NCI-H2196 treated with DMSO at 0.1 percent for 48 hours (cell line): Measurements from ENCODE around the gene KCNJ5.

ENCODE experiments used
- DNase-seq: peaks from one replicate; lab custom pipeline; 2025; ENCODE audit not compliant: unreplicated experiment; lab: John Stamatoyannopoulos, UW

Gene KCNJ5

GRCh38 chr11:128927683-128928336, 36.7 kb downstream of the KCNJ5 start:
- DNase-seq = no peak

GRCh38 chr11:128928400-128928799, 37.2 kb downstream of the KCNJ5 start:
- no peak for DNase-seq

- DNase-seq = no peak
These were observed 38.3 kb downstream of the KCNJ5 start for GRCh38 chr11:128929468-128929867.

- DNase-seq = no peak
These were observed 38.8 kb downstream of the KCNJ5 start for GRCh38 chr11:128929991-128930390.

GRCh38 chr11:128931066-128931465, 39.9 kb downstream of the KCNJ5 start:
- no peak for DNase-seq

GRCh38 chr11:128931668-128932067, 40.5 kb downstream of the KCNJ5 start:
- no peak for DNase-seq

- no peak for DNase-seq
These were observed 42.5 kb downstream of the KCNJ5 start for GRCh38 chr11:128933481-128934178.

GRCh38 chr11:128934351-128934750, 43.2 kb downstream of the KCNJ5 start:
- DNase-seq = no peak

- no peak for DNase-seq
These were observed 43.8 kb downstream of the KCNJ5 start for GRCh38 chr11:128934926-128935325.

- DNase-seq = no peak
These were observed 45.6 kb downstream of the KCNJ5 start for GRCh38 chr11:128936606-128937251.

- no peak for DNase-seq
These were observed 46.3 kb downstream of the KCNJ5 start for GRCh38 chr11:128937480-128937879.

- DNase-seq = no peak
These were observed 47.2 kb downstream of the KCNJ5 start for GRCh38 chr11:128938156-128938885.

GRCh38 chr11:128939591-128939990, 48.4 kb downstream of the KCNJ5 start:
- DNase-seq = no peak

GRCh38 chr11:128940156-128940555, 49.0 kb downstream of the KCNJ5 start:
- no peak for DNase-seq

GRCh38 chr11:128940603-128941002, 49.4 kb downstream of the KCNJ5 start:
- DNase-seq = no peak

- DNase-seq = no peak
These were observed 50.0 kb downstream of the KCNJ5 start for GRCh38 chr11:128941110-128941509.

GRCh38 chr11:128941573-128942271, 50.6 kb downstream of the KCNJ5 start:
- DNase-seq = no peak

GRCh38 chr11:128942272-128942612, 51.1 kb downstream of the KCNJ5 start:
- DNase-seq = no peak

GRCh38 chr11:128942817-128943427, 51.8 kb downstream of the KCNJ5 start, which contains the start of gene TP53AIP1:
Gene TP53AIP1 (minus strand): TSS chr11:128942871. CDS start chr11:128937818, 5,053 bp downstream.
- DNase-seq = no peak

- no peak for DNase-seq
These were observed 52.3 kb downstream of the KCNJ5 start for GRCh38 chr11:128943428-128943976.
